GM21515 (cell line): ENCODE data around the gene TADA2A.
"Not testable (repeated sequence)": the region's sequence is repeated elsewhere in the genome, so short reads cannot be mapped to it uniquely, and the experiment has no call there.

ENCODE experiments used
- ATAC-seq: cut with Tn5 transposase; IDR thresholded peaks from one replicate; pipeline ENCODE4 v1.9.1; 2021; ENCODE audit not compliant: unreplicated experiment

TADA2A gene

GRCh38 chr17:37490638-37491614 is 84.2 kb downstream of the TADA2A start:
- ATAC-seq = no peak

- no peak for ATAC-seq
Observed at GRCh38 chr17:37492167-37492566, 85.5 kb downstream of the TADA2A start.

- ATAC-seq = no peak
Observed at GRCh38 chr17:37493249-37494027, 86.8 kb downstream of the TADA2A start.

- no peak for ATAC-seq
Observed at GRCh38 chr17:37494401-37494831, 87.7 kb downstream of the TADA2A start.

GRCh38 chr17:37494971-37495370 is 88.3 kb downstream of the TADA2A start:
- ATAC-seq = no peak

- no peak for ATAC-seq
Observed at GRCh38 chr17:37500378-37500777, 93.7 kb downstream of the TADA2A start.

- ATAC-seq = no peak
Observed at GRCh38 chr17:37502009-37502936, 95.6 kb downstream of the TADA2A start.

- ATAC-seq = no peak
Observed at GRCh38 chr17:37503148-37503547, 96.5 kb downstream of the TADA2A start.

GRCh38 chr17:37505333-37505732 is 98.6 kb downstream of the TADA2A start:
- ATAC-seq = no peak

GRCh38 chr17:37506678-37507077 is 100.0 kb downstream of the TADA2A start:
- ATAC-seq = no peak

- ATAC-seq = no peak
Observed at GRCh38 chr17:37507111-37507510, 100.4 kb downstream of the TADA2A start.

- no peak for ATAC-seq
Observed at GRCh38 chr17:37510056-37510455, 103.4 kb downstream of the TADA2A start.

GRCh38 chr17:37511642-37512041 is 105.0 kb downstream of the TADA2A start:
- ATAC-seq = not testable (repeated sequence)

- no peak for ATAC-seq
Observed at GRCh38 chr17:37512442-37513068, 105.9 kb downstream of the TADA2A start.

GRCh38 chr17:37513711-37514110 is 107.0 kb downstream of the TADA2A start:
- ATAC-seq = no peak

- ATAC-seq = no peak
Observed at GRCh38 chr17:37516127-37516571, 109.5 kb downstream of the TADA2A start.

- ATAC-seq = no peak
Observed at GRCh38 chr17:37517881-37518280, 111.2 kb downstream of the TADA2A start.

GRCh38 chr17:37518826-37519225 is 112.1 kb downstream of the TADA2A start:
- ATAC-seq = no peak

GRCh38 chr17:37519251-37519985 is 112.7 kb downstream of the TADA2A start:
- no peak for ATAC-seq
